Mesothelial cell of epicardium (in vitro differentiated cells): ENCODE data around the gene LILRB5. TPM values are rescaled to one million over a fixed set of nuclear protein-coding genes. Genes with fewer than 3 reads are reported as not detected.

ENCODE experiments used
- DNase-seq, 2 experiments: peaks; one replicate each; pipeline ENCODE4 v3.0.0; 2021; ENCODE audit warnings: low spot score in 2 of 2; ENCODE audit not compliant: unreplicated experiment in 2 of 2
- H3K27ac Mint-ChIP-seq: 2 replicates; pipeline ENCODE4 v1.8.0; 2021; ENCODE audit warnings: mixed read lengths
- H3K27me3 Mint-ChIP-seq: 2 replicates; pipeline ENCODE4 v1.8.0; 2021; ENCODE audit warnings: low read depth, mixed read lengths
- H3K36me3 Mint-ChIP-seq: 2 replicates; pipeline ENCODE4 v1.8.0; 2021; ENCODE audit warnings: mixed read lengths
- H3K4me1 Mint-ChIP-seq: 2 replicates; pipeline ENCODE4 v1.8.0; 2021; ENCODE audit warnings: mixed read lengths
- H3K4me3 Mint-ChIP-seq: 2 replicates; pipeline ENCODE4 v1.8.0; 2021; ENCODE audit warnings: mild to moderate bottlenecking, moderate library complexity, mixed read lengths
- H3K9me3 Mint-ChIP-seq: 2 replicates; pipeline ENCODE4 v1.8.0; 2021; ENCODE audit warnings: mixed read lengths
- CTCF ChIP-seq: fragments of 200-600 bp; sonication (generic); IDR thresholded peaks from one replicate; pipeline ENCODE4 v1.5.0; 2021; ENCODE audit warnings: antibody characterized with exemption; ENCODE audit not compliant: unreplicated experiment
- microRNA-seq: library from miRNA; unstranded; fragments of <30 nt; microRNA quantifications from one replicate; pipeline ENCODE4 v1.2.0, GENCODE V29; 2021; ENCODE audit warnings: inconsistent platforms, mixed read lengths
- total RNA-seq: library from RNA; stranded (reverse); gene quantifications from 3 replicates; pipeline ENCODE4 v1.2.1, GENCODE V29; 2021

Gene LILRB5
- total RNA-seq, 1 donor from 2014 or later: not detected

- H3K4me3 Mint-ChIP-seq: peak overlapping the region; percentile 100
- TF ChIP-seq CTCF: no peak
- peak overlapping the region; percentile 100 for H3K27ac Mint-ChIP-seq
- H3K4me1 Mint-ChIP-seq: peaks cover 46% of the 10 kb centered on the region
- no peak for DNase-seq
- H3K27me3 Mint-ChIP-seq: no peaks in the 10 kb centered on the region
- no peaks in the 10 kb centered on the region for H3K9me3 Mint-ChIP-seq
- H3K36me3 Mint-ChIP-seq: peaks cover 22% of the 10 kb centered on the region
These were observed 55.1 kb downstream of the LILRB5 start for GRCh38 chr19:54201980-54202379.

DNA sequence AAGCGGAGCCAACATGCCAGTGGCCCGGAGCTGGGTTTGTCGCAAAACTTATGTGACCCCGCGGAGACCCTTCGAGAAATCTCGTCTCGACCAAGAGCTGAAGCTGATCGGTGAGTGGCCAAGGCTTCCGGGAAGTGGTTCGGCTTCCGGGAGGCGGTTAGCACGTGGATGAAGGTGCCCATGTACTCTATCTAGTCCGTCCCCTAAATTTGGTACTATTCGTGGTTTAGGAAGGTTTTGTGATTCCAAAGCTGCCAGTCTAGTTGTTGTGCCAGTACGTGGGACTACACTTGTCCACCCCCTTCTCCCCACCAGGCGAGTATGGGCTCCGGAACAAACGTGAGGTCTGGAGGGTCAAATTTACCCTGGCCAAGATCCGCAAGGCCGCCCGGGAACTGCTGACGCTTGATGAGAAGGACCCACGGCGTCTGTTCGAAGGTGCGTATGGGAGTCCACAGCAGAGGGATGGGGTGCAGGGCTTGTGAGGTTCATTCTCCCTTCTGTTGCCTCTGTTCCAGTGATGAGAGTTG lies 55.8 kb downstream of the LILRB5 start:
- Mint-ChIP-seq H3K36me3 (peaks cover 19% of the 10 kb centered on the region), H3K27ac (peak overlapping the region; percentile 100), H3K4me1 (peaks cover 46% of the 10 kb centered on the region), H3K9me3 (no peaks in the 10 kb centered on the region), H3K27me3 (no peaks in the 10 kb centered on the region), H3K4me3 (peak overlapping the region; percentile 100)
- DNase-seq: no peak
- TF ChIP-seq CTCF: no peak

Small RNA genes within 50 kb of the gene (microRNA-seq; reads per million reads assigned to microRNA genes)
- not detected for gene MIR4752

Other genes with a start within 250 kb of the LILRB5 start
- gene VSTM1, start 193.4 kb downstream of the LILRB5 start, total RNA-seq: not detected in 3 replicates
- not detected in 3 replicates for gene TARM1, start 175.9 kb downstream of the LILRB5 start, total RNA-seq
- not detected in 3 replicates for gene OSCAR, start 156.5 kb downstream of the LILRB5 start, total RNA-seq
- gene NDUFA3, start 154.4 kb downstream of the LILRB5 start, total RNA-seq: 126 to 135 TPM (median 135 TPM) in 3 replicates
- gene TFPT, start 141.6 kb downstream of the LILRB5 start, total RNA-seq: 19.2 to 20.7 TPM (median 20.1 TPM) in 3 replicates
- gene PRPF31, start 141.5 kb downstream of the LILRB5 start, total RNA-seq: 80.6 to 84.0 TPM (median 82.1 TPM) in 3 replicates
- gene CNOT3, start 119.5 kb downstream of the LILRB5 start, total RNA-seq: 63.3 to 70.6 TPM (median 67.6 TPM) in 3 replicates
- gene LENG1, start 97.6 kb downstream of the LILRB5 start, total RNA-seq: 5.7 to 6.4 TPM (median 5.8 TPM) in 3 replicates
- gene TMC4, start 84.1 kb downstream of the LILRB5 start, total RNA-seq: 57.6 to 69.5 TPM (median 63.5 TPM) in 3 replicates
- gene MBOAT7, start 67.7 kb downstream of the LILRB5 start, total RNA-seq: 102 to 113 TPM (median 110 TPM) in 3 replicates
- 43.9 to 50.1 TPM (median 47.5 TPM) in 3 replicates for gene TSEN34, start 66.0 kb downstream of the LILRB5 start, total RNA-seq
- gene RPS9, start 56.4 kb downstream of the LILRB5 start, total RNA-seq: 1,211 to 1,274 TPM (median 1,263 TPM) in 3 replicates
- gene LILRB3, start 34.3 kb downstream of the LILRB5 start, total RNA-seq: not detected in 3 replicates
- gene LILRA6, start 14.5 kb downstream of the LILRB5 start, total RNA-seq: not detected in 3 replicates
- gene LILRB2, start 23.8 kb upstream of the LILRB5 start, total RNA-seq: not detected in 3 replicates
- gene LILRA5, start 55.9 kb upstream of the LILRB5 start, total RNA-seq: not detected in 3 replicates
- not detected in 3 replicates for gene LILRA4, start 81.9 kb upstream of the LILRB5 start, total RNA-seq
- 0.53 to 0.92 TPM (median 0.75 TPM) in 3 replicates for gene LAIR1, start 107.7 kb upstream of the LILRB5 start, total RNA-seq
- 4.2 to 6.0 TPM (median 5.2 TPM) in 3 replicates for gene TTYH1, start 158.2 kb upstream of the LILRB5 start, total RNA-seq
- 296 to 312 TPM (median 307 TPM) in 3 replicates for gene LENG8, start 191.9 kb upstream of the LILRB5 start, total RNA-seq
- gene LENG9, start 206.5 kb upstream of the LILRB5 start, total RNA-seq: 5.5 to 6.8 TPM (median 5.8 TPM) in 3 replicates
- gene CDC42EP5, start 216.0 kb upstream of the LILRB5 start, total RNA-seq: 114 to 126 TPM (median 115 TPM) in 3 replicates
- gene LAIR2, start 245.6 kb upstream of the LILRB5 start, total RNA-seq: not detected in 3 replicates